Gastrocnemius medialis (tissue), 4 donors: ENCODE measurements around the gene UNC13B. TPM values are rescaled to one million over a fixed set of nuclear protein-coding genes. Genes with fewer than 3 reads are reported as not detected.

Source experiments
- ATAC-seq, 2 donors: fragments of 150-250 bp; one replicate each; pipeline ENCODE4 v1.9.1; 2016
- DNase-seq, 2 donors: peaks; one replicate each; pipeline ENCODE4 v3.0.0-alpha.2; 2019
- H3K27ac ChIP-seq, 4 donors: fragments of 200-600 bp; sonication (generic); 1 replicate in 1 of 4; 2 replicates in 3 of 4; pipeline ENCODE4 v1.5.1; 2016 to 2018; ENCODE audit warnings: mild to moderate bottlenecking in 2 of 4, moderate library complexity in 1 of 4
- H3K27me3 ChIP-seq, 3 donors: fragments of 200-600 bp; sonication (generic) in 2 of 3; 1 replicate in 1 of 3; 2 replicates in 2 of 3; pipeline versions ENCODE4 v1.5.1 to v1.6.0; 2016 to 2019; ENCODE audit warnings: mild to moderate bottlenecking in 1 of 3, moderate library complexity in 1 of 3
- H3K36me3 ChIP-seq, 2 donors: fragments of 200-600 bp; sonication (generic) in 1 of 2; one replicate each; pipeline ENCODE4 v1.5.1; 2017 to 2018
- H3K4me1 ChIP-seq, 2 donors: fragments of 200-600 bp; sonication (generic) in 1 of 2; one replicate each; pipeline ENCODE4 v1.5.1; 2016 to 2017; ENCODE audit warnings: mild to moderate bottlenecking in 2 of 2
- H3K4me3 ChIP-seq, 4 donors: fragments of 200-600 bp; sonication (generic) in 3 of 4; 1 replicate in 1 of 4; 2 replicates in 3 of 4; pipeline ENCODE4 v1.5.1; 2016 to 2019; ENCODE audit warnings: mild to moderate bottlenecking in 2 of 4
- H3K9me3 ChIP-seq, 3 donors: fragments of 200-600 bp; sonication (generic) in 2 of 3; 1 replicate in 1 of 3; 2 replicates in 2 of 3; pipeline ENCODE4 v1.5.1; 2016 to 2019
- CTCF ChIP-seq, 5 experiments: fragments of 450-650 bp in 3 of 5; fragments of 200-600 bp in 2 of 5; sonication (generic) in 2 of 5; IDR thresholded peaks in 4 of 5; conservative IDR thresholded peaks in 1 of 5; 1 replicate in 4 of 5; 2 replicates in 1 of 5; pipeline ENCODE4 v1.5.1; 2016 to 2019; ENCODE audit warnings: antibody characterized with exemption in 5 of 5, mild to moderate bottlenecking in 3 of 5, moderate library complexity in 3 of 5
- POLR2A ChIP-seq, 2 donors: fragments of 450-650 bp; IDR thresholded peaks; one replicate each; pipeline ENCODE4 v1.6.1; 2017; ENCODE audit warnings: antibody characterized with exemption in 2 of 2, mild to moderate bottlenecking in 2 of 2, moderate library complexity in 2 of 2
- in situ Hi-C, 4 donors: fragments of 200-750 bp; cut with MboI; loops; one replicate each; pipeline versions ENCODE4 v1.15.0 to v1.8.0; 2017; ENCODE audit warnings: low sequenced_read_pairs in 4 of 4
- intact Hi-C: fragments of 100-400 bp; cut with DNase I; formaldehyde crosslinking; loops from one replicate; pipeline ENCODE4 v1.15.1; 2023; ENCODE audit warnings: low total_unique reads
- total RNA-seq, 4 donors: library from RNA; depleted of rRNA; stranded (reverse); fragments of >200 nt; gene quantifications; one replicate each; pipeline versions ENCODE4 v1.1.0 to v1.2.3, GENCODE V29; 2016

Gene UNC13B
- total RNA-seq, 4 donors from 2014 or later = 7.5 to 17.5 (median 13.1) TPM

GRCh38 chr9:35374436-35374835, 212.6 kb downstream of the UNC13B start:
- Histone ChIP-seq H3K4me1 (peaks cover 12 to 18% of the 10 kb centered on the region in 2 donors), H3K27me3 (no peaks in the 10 kb centered on the region), H3K9me3 (no peaks in the 10 kb centered on the region), H3K27ac (peak overlapping the region; percentile 74 to 89 (median 83)), H3K4me3 (no peak overlapping the region), H3K36me3 (peaks cover 0 to 18% of the 10 kb centered on the region in 2 donors)
- intact Hi-C loops = no loop called here
- ATAC-seq (peak in 1 of 2 donors; percentile 38), DNase-seq (no peak)
- in situ Hi-C loops = no loop called here
- no peak for TF ChIP-seq POLR2A (IDR thresholded peaks at IDR 0.05)

- H3K4me3 ChIP-seq = no peak overlapping the region
- H3K4me1 ChIP-seq = peaks cover 12 to 18% of the 10 kb centered on the region in 2 donors
- TF ChIP-seq CTCF (IDR thresholded peaks at IDR 0.05 in 4 of 5, conservative IDR thresholded peaks at IDR 0.05 in 1 of 5) (no peak), POLR2A (IDR thresholded peaks at IDR 0.05) (peak in 1 of 2 donors; percentile 16)
- DNase-seq = peak; percentile 84 to 90
- H3K9me3 ChIP-seq = no peaks in the 10 kb centered on the region
- peak; percentile 97 to 99 for ATAC-seq
- no peaks in the 10 kb centered on the region for H3K27me3 ChIP-seq
- peaks cover 0 to 16% of the 10 kb centered on the region in 2 donors for H3K36me3 ChIP-seq
- intact Hi-C loops = loop anchor here (5.0 kb wide), 1 partner anchor 213 kb away; the partner anchor contains the start of gene UNC13B
- H3K27ac ChIP-seq = peak overlapping the region; percentile 74 to 89 (median 83)
- in situ Hi-C loops = no loop called here
Observed at GRCh38 chr9:35374910-35375309, 213.1 kb downstream of the UNC13B start.

- H3K9me3 ChIP-seq = no peaks in the 10 kb centered on the region
- in situ Hi-C loops (no loop called here), intact Hi-C loops (no loop called here)
- peaks cover 5 to 7% of the 10 kb centered on the region in 2 donors for H3K4me1 ChIP-seq
- no peak for TF ChIP-seq CTCF (IDR thresholded peaks at IDR 0.05 in 4 of 5, conservative IDR thresholded peaks at IDR 0.05 in 1 of 5)
- DNase-seq (no peak), ATAC-seq (no peak)
- peaks cover 0 to 50% of the 10 kb centered on the region in 2 donors for H3K36me3 ChIP-seq
- H3K27ac ChIP-seq = no peak overlapping the region
- no peak overlapping the region for H3K4me3 ChIP-seq
- no peaks in the 10 kb centered on the region for H3K27me3 ChIP-seq
Observed at GRCh38 chr9:35380039-35380438, 218.2 kb downstream of the UNC13B start.

- in situ Hi-C loops = no loop called here
- ATAC-seq (no peak), DNase-seq (no peak)
- Histone ChIP-seq H3K4me1 (peaks cover under 1 to 1% of the 10 kb centered on the region in 2 donors), H3K9me3 (no peaks in the 10 kb centered on the region), H3K27ac (no peak overlapping the region), H3K4me3 (no peak overlapping the region), H3K36me3 (peaks cover 0 to 56% of the 10 kb centered on the region in 2 donors), H3K27me3 (no peaks in the 10 kb centered on the region)
- intact Hi-C loops = no loop called here
- TF ChIP-seq POLR2A (IDR thresholded peaks at IDR 0.05) = no peak
- no peak for TF ChIP-seq CTCF (IDR thresholded peaks at IDR 0.05 in 4 of 5, conservative IDR thresholded peaks at IDR 0.05 in 1 of 5)
Observed at GRCh38 chr9:35380619-35381018, 218.8 kb downstream of the UNC13B start.

- H3K27me3 ChIP-seq = no peaks in the 10 kb centered on the region
- DNase-seq (no peak), ATAC-seq (peak; percentile 55 to 57)
- peaks cover 0 to 86% of the 10 kb centered on the region in 2 donors for H3K36me3 ChIP-seq
- no peaks in the 10 kb centered on the region for H3K9me3 ChIP-seq
- TF ChIP-seq POLR2A (IDR thresholded peaks at IDR 0.05) (no peak), CTCF (IDR thresholded peaks at IDR 0.05 in 4 of 5, conservative IDR thresholded peaks at IDR 0.05 in 1 of 5) (peak in 2 of 5 experiments; percentile 18 to 31)
- H3K4me3 ChIP-seq = no peak overlapping the region
- no peak overlapping the region for H3K27ac ChIP-seq
- H3K4me1 ChIP-seq = no peaks in the 10 kb centered on the region
- in situ Hi-C loops = no loop called here
- intact Hi-C loops = loop anchor here (5.0 kb wide), 2 partner anchors 73 to 268 kb away; partner anchors contain the start of gene ATOSB
Observed at GRCh38 chr9:35385042-35385441, 223.2 kb downstream of the UNC13B start.
